Muscle of arm (tissue), 12 donors: ENCODE results near the gene KIF5A. TPM values are rescaled to one million over a fixed set of nuclear protein-coding genes. Genes with fewer than 3 reads are reported as not detected.

Source experiments
- DNase-seq: peaks from one replicate; pipeline ENCODE4 v3.0.0-alpha.2; 2013
- polyA plus RNA-seq, 12 donors: library from polyadenylated mRNA; unstranded; fragments of 120-200 nt; gene quantifications; one replicate each; pipeline ENCODE4 v1.2.1, GENCODE V29; 2013; ENCODE audit not compliant: insufficient read length in 12 of 12

Gene KIF5A
- polyA plus RNA-seq, 12 donors, result 0.04 to 5.2 (median 0.21) TPM; not detected in 1

- no peak for DNase-seq
These were observed 81.1 kb downstream of the KIF5A start for GRCh38 chr12:57630891-57631433.

GRCh38 chr12:57631566-57632072, 81.8 kb downstream of the KIF5A start:
- no peak for DNase-seq

GRCh38 chr12:57632073-57632957, 82.5 kb downstream of the KIF5A start:
- no peak for DNase-seq

GRCh38 chr12:57632958-57633840, 83.4 kb downstream of the KIF5A start, which contains the start of gene B4GALNT1:
TSS of gene B4GALNT1 (minus strand) at chr12:57633201. CDS start at chr12:57632132, 1,069 bp downstream.
- peak; percentile 66 for DNase-seq

Other genes starting within 250 kb of the KIF5A start
- gene R3HDM2, start 119.0 kb upstream of the KIF5A start, polyA plus RNA-seq, result 10 to 100 TPM in 11 of 12 donors, not detected in 1; 36.4 to 92.7 (median 55.7) TPM
- gene INHBC, start 115.3 kb upstream of the KIF5A start, polyA plus RNA-seq, result under 1 TPM in 8 of 12 donors, not detected in 4; 0.07 to 0.33 (median 0.15) TPM
- gene INHBE, start 94.7 kb upstream of the KIF5A start, polyA plus RNA-seq, result 1 to 10 TPM in 10 of 12 donors, not detected in 2; 1.0 to 3.4 (median 2.2) TPM
- gene GLI1, start 90.3 kb upstream of the KIF5A start, polyA plus RNA-seq, result 10 to 100 TPM in 6 of 12 donors, 1 to 10 TPM in 5, not detected in 1; 4.9 to 48.6 (median 10.1) TPM
- 10 to 100 TPM in 2 of 12 donors, 1 to 10 TPM in 9, not detected in 1; 3.4 to 18.7 (median 5.6) TPM for gene ARHGAP9, start 70.2 kb upstream of the KIF5A start, polyA plus RNA-seq
- gene MARS1, start 62.0 kb upstream of the KIF5A start, polyA plus RNA-seq, result 100 to 1,000 TPM in 4 of 12 donors, 10 to 100 TPM in 7, not detected in 1; 77.3 to 150 (median 93.0) TPM
- gene DDIT3, start 29.5 kb upstream of the KIF5A start, polyA plus RNA-seq, result 10 to 100 TPM in 10 of 12 donors, 1 to 10 TPM in 1, not detected in 1; 8.5 to 15.6 (median 13.2) TPM
- 10 to 100 TPM in 11 of 12 donors, not detected in 1; 28.7 to 61.8 (median 39.2) TPM for gene MBD6, start 27.2 kb upstream of the KIF5A start, polyA plus RNA-seq
- gene DCTN2, start 2.9 kb upstream of the KIF5A start, polyA plus RNA-seq, result 100 to 1,000 TPM in 11 of 12 donors, not detected in 1; 142 to 314 (median 155) TPM
- gene PIP4K2C, start 41.1 kb downstream of the KIF5A start, polyA plus RNA-seq, result 10 to 100 TPM in 11 of 12 donors, not detected in 1; 11.2 to 20.7 (median 12.2) TPM
- 10 to 100 TPM in 11 of 12 donors, not detected in 1; 20.8 to 48.7 (median 27.1) TPM for gene DTX3, start 54.8 kb downstream of the KIF5A start, polyA plus RNA-seq
- gene ARHGEF25, start 61.4 kb downstream of the KIF5A start, polyA plus RNA-seq, result 10 to 100 TPM in 11 of 12 donors, not detected in 1; 24.8 to 40.3 (median 34.3) TPM
- 10 to 100 TPM in 1 of 12 donors, 1 to 10 TPM in 10, not detected in 1; 1.7 to 12.2 (median 2.6) TPM for gene B4GALNT1, start 83.2 kb downstream of the KIF5A start, polyA plus RNA-seq
- gene OS9, start 144.1 kb downstream of the KIF5A start, polyA plus RNA-seq, result 100 to 1,000 TPM in 10 of 12 donors, 10 to 100 TPM in 1, not detected in 1; 98.8 to 179 (median 121) TPM
- gene AGAP2, start 188.7 kb downstream of the KIF5A start, polyA plus RNA-seq, result 10 to 100 TPM in 3 of 12 donors, 1 to 10 TPM in 8, not detected in 1; 5.4 to 36.1 (median 8.7) TPM
- gene TSPAN31, start 195.0 kb downstream of the KIF5A start, polyA plus RNA-seq, result 10 to 100 TPM in 11 of 12 donors, not detected in 1; 40.6 to 55.8 (median 46.6) TPM
- gene CDK4, start 202.3 kb downstream of the KIF5A start, polyA plus RNA-seq, result 100 to 1,000 TPM in 11 of 12 donors, not detected in 1; 106 to 176 (median 131) TPM
- gene MARCHF9, start 205.1 kb downstream of the KIF5A start, polyA plus RNA-seq, result 10 to 100 TPM in 3 of 12 donors, 1 to 10 TPM in 8, not detected in 1; 5.1 to 12.2 (median 7.8) TPM
- gene CYP27B1, start 217.0 kb downstream of the KIF5A start, polyA plus RNA-seq, result 1 to 10 TPM in 5 of 12 donors, under 1 TPM in 5, not detected in 2; 0.43 to 1.6 (median 0.86) TPM
- gene METTL1, start 222.1 kb downstream of the KIF5A start, polyA plus RNA-seq, result 10 to 100 TPM in 11 of 12 donors, not detected in 1; 17.1 to 31.8 (median 24.4) TPM
- gene EEF1AKMT3, start 222.6 kb downstream of the KIF5A start, polyA plus RNA-seq, result 10 to 100 TPM in 1 of 12 donors, 1 to 10 TPM in 10, not detected in 1; 5.5 to 13.3 (median 7.6) TPM
- gene TSFM, start 232.7 kb downstream of the KIF5A start, polyA plus RNA-seq, result 10 to 100 TPM in 11 of 12 donors, not detected in 1; 19.0 to 32.7 (median 27.3) TPM